DMS 273 (cell line): Measurements from ENCODE around the gene COL20A1.

Experiments
- DNase-seq: peaks from one replicate; lab custom pipeline; 2025; ENCODE audit not compliant: unreplicated experiment; lab: John Stamatoyannopoulos, UW

The COL20A1 gene

GRCh38 chr20:63306673-63307537, 13.9 kb downstream of the COL20A1 start:
- DNase-seq: no peak

- DNase-seq: no peak
Observed at GRCh38 chr20:63307538-63308217, 14.7 kb downstream of the COL20A1 start.

GRCh38 chr20:63308218-63308911, 15.4 kb downstream of the COL20A1 start:
- DNase-seq: peak; percentile 47

GRCh38 chr20:63309261-63310071, 16.5 kb downstream of the COL20A1 start:
- DNase-seq: peak; percentile 64

GRCh38 chr20:63310265-63310991, 17.4 kb downstream of the COL20A1 start:
- DNase-seq: no peak

GRCh38 chr20:63311186-63311832, 18.3 kb downstream of the COL20A1 start:
- no peak for DNase-seq

GRCh38 chr20:63311833-63312243, 18.9 kb downstream of the COL20A1 start:
- DNase-seq: no peak

- DNase-seq: peak; percentile 43
Observed at GRCh38 chr20:63312273-63312672, 19.3 kb downstream of the COL20A1 start.

- peak; percentile 67 for DNase-seq
Observed at GRCh38 chr20:63312690-63313348, 19.8 kb downstream of the COL20A1 start.

GRCh38 chr20:63313349-63314014, 20.5 kb downstream of the COL20A1 start:
- DNase-seq: no peak

GRCh38 chr20:63314015-63314471, 21.1 kb downstream of the COL20A1 start:
- no peak for DNase-seq

GRCh38 chr20:63314566-63315239, 21.7 kb downstream of the COL20A1 start:
- no peak for DNase-seq

GRCh38 chr20:63315240-63315689, 22.3 kb downstream of the COL20A1 start:
- no peak for DNase-seq

GRCh38 chr20:63315731-63316491, 22.9 kb downstream of the COL20A1 start:
- DNase-seq: no peak

- no peak for DNase-seq
Observed at GRCh38 chr20:63316502-63316921, 23.5 kb downstream of the COL20A1 start.

- DNase-seq: no peak
Observed at GRCh38 chr20:63317061-63317460, 24.1 kb downstream of the COL20A1 start.
